GM18868 (cell line): ENCODE results near the gene SEMA4D.
"Not testable (repeated sequence)": the region's sequence is repeated elsewhere in the genome, so short reads cannot be mapped to it uniquely, and the experiment has no call there.

Source experiments
- ATAC-seq: cut with Tn5 transposase; IDR thresholded peaks from one replicate; pipeline ENCODE4 v1.9.1; 2021; ENCODE audit warnings: mild to moderate bottlenecking, moderate library complexity; ENCODE audit not compliant: unreplicated experiment

The SEMA4D gene

DNA sequence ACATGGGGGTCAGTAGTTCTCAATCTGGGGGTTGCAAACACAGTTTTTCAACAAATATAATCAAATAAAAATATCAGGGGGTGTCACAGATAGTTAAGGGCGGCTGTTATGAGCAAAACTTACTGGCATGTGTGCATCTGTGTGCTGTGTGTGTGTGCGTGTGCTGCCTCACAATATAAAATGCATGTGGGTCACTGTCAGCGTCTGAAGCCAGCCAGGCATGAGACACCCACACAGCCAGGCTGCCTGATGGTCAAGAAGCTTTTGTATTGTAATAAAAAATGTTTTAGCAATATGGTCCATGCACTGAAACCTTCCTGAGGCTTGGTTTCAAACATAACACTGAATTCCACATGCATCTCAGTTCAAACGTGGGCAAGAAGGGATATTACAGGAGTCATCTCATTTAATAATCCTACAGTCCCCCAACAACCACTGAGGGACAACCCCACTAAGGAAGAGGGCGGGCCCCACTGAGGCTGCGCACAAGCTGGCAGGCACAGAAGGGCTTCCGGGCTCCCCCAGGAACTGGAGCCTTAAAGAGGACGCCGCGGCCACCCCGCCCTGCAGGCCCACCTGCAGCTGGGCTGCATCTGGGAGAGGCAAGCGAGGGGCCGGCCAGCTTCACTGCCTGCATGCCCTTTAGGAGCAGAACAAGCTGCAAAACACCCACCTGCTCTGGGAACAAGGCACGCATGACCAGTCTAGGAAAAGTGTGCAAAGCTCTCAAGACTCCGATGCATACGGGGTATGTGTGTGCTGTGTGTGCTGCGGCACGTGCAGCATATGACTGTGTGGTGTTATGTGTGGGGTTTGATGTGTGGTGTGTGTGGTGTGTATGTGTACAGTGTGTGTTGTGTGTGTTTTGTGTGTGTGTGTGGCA lies 14.1 kb downstream of the SEMA4D start:
- ATAC-seq = peak; percentile 84

DNA sequence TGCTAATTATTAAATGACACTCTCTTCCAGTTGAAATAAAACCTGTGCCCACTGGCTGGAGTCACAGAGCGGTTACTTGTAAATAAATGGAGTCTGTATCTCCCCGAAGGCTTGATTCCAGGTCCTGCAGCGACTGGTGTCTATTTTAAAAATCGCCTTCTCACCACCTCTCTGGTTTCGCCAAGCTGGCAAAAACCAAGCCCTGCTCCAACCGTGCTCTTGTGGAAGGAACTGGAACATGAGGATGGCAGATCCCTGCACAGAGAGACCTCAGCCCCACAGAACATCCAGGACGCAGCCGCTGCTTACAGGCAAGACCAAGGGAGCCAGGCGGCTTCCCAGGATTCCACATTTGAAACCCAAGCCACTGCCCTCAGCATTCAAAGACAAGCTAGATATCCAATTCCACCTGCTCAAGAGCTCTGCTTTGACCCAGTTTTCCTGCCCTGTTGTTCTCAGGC lies 15.0 kb downstream of the SEMA4D start:
- ATAC-seq = no peak

GRCh38 chr9:89482056-89482851 lies 15.7 kb downstream of the SEMA4D start:
- ATAC-seq = no peak

DNA sequence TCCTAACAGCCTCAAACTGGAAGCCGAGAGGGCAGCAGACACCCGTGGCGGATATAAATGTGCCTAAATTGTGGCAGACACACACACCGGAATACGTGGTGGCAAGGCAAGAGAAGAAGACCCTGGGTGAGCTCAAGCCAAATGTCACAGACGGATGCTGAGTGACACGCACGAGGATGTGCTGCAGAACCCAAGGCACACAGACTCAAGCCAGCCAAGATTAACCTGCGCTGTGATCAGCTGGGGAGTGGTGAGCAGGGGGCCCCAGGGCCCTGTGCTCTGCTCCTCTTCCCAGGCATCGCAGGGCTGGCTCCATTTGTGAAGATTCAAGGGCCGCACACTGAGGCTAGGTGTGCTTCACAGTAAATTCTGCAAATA lies 16.4 kb downstream of the SEMA4D start:
- ATAC-seq = no peak

DNA sequence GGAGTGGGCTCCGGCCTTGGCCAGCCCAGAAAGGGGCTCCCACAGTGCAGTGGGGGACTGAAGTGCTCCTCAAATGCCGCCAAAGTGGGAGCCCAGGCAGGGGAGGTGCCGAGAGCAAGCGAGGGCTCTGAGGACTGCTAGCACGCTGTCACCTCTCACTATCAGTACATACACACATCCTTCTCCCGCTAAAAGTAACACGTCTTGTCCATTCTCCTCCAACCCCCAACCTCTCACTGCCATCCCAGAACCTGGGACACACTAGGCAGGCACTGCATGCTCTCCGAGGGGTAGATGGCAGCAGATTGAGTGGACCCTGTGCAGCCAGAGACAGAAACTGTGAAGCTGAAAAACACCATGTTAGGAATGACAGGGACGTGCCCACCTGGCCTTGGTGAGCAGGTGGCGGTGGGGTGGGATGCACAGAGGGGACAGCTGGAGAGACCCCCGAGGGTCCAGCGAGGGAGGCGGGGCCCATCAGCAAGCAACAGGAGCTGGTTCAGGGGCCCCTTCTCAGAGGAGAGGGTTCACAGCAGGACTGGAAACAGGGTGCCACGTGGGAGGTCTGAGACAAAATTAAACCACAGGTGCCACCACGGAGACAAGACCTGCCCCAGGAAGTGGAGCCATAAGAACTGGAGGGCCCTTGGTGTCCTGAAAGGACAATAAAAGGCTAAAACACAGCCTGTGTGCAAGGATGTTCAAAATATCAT lies 16.9 kb downstream of the SEMA4D start:
- no peak for ATAC-seq

- ATAC-seq = not testable (repeated sequence)
Measured at GRCh38 chr9:89480372-89480771, 17.5 kb downstream of the SEMA4D start.

DNA sequence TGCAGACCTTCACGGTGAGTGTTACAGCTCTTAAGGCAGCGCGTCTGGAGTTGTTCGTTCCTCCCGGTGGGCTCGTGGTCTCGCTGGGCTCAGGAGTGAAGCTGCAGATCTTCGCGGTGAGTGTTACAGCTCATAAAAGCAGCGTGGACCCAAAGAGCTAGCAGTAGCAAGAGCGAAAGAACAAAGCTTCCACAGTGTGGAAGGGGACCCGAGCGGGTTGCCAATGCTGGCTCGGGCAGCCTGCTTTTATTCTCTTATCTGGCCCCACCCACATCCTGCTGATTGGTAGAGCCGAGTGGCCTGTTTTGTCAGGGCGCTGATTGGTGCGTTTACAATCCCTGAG lies 18.3 kb downstream of the SEMA4D start:
- ATAC-seq = not testable (repeated sequence)

DNA sequence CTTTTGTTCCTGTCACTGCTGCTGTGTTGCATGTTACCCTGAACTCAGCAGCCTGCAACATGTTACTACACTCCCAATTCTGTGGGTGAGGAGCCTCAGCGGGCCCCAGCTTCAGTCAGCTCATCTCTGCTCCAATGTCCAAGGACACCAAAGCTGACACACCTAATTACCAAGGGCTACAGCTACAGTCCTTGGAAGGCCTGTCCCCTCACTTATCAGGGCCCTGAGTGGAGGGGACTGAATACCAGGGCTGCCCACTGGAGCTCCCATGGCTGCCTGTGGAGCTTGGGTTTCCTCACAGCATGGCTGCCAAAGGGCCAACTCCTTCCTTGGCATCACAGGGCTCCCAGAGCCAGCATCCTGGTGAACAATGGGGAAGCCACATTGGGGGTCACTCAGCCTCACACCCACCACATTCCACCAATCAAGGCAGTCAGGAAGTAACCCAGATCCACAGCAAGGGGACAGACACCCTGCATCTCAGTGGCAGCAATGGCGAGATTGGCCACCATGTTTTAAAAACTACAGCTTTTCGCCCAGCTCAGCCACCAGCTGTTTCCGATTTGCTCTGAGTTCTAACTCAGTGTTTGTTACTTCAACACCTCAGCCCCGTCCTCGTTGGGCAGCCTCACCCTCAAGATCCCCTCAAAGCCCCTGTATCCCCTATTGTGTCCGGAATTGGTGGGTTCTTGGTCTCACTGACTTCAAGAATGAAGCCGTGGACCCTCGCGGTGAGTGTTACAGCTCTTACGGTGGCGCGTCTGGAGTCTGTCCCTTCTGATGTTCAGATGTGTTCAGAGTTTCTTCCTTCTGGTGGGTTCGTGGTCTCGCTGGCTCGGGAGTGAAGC lies 18.9 kb downstream of the SEMA4D start:
- ATAC-seq = no peak

DNA sequence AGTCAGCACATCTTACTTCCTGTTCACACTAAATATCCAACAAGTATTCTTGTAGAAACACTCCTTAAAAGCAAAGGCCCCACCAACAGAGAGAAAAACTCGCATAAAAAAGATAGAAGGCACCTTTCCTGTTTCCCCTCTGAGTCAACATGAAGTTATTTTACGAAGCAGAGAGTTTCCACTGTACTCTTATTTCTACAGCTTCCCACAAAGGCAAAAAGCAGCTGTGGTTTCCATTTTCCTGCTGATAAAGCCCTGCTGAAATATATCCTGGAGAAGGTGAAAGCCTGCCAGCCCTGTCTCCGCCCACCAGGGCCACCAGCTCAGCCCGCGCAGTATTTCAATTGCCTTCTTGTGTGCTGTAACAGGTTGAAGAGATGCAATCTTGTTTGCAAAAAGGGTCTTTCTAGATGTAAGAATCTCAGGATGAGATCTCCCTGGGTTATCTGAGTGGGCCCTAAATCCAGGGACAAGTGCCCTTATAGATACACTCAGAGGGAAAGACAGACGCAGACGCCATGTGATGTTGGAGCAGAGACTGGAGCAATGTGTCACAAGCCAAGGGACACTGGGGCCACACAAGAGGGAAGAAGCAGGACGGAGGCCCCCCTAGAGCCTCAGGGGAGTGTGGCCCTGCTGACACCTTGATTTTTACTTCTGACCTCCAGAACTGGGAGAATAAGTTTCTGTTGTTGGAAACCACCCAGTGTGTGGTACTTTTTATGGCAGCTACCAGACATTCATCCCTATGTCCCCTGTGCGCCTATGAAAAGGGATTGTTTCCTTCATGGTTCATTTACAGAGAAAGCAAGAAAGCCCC lies 19.9 kb downstream of the SEMA4D start:
- peak; percentile 31 for ATAC-seq

- peak; percentile 77 for ATAC-seq
Measured at GRCh38 chr9:89477384-89477783, 20.5 kb downstream of the SEMA4D start.

- ATAC-seq = no peak
Measured at GRCh38 chr9:89476546-89476945, 21.4 kb downstream of the SEMA4D start.

DNA sequence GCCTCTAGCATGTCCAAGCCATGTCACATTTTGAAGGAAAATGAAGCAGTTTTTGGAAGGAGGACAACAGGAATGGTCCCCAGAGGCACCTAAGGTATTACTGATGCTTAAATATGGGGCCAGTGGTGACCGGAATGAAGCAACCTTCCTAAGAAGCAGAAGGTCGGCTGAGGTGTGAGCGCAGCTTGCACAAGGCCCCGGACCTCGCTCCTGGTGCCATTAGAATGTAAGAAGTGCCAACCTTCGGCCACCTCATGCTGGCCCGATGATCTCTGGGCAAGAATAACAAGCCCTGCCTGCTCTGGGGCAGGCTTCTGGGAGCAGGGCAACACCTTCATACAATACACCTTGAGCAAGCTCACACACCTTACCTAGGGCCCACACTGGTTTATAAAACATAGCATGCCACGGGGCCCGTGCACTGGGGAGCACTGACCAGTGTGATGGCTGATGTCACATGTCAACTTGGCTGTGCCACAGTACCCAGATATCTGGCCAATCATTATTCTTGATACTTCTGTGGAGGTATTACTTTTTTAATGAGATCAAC lies 21.9 kb downstream of the SEMA4D start:
- ATAC-seq = no peak

GRCh38 chr9:89474939-89475338 lies 23.0 kb downstream of the SEMA4D start:
- no peak for ATAC-seq

- ATAC-seq = no peak
Measured at GRCh38 chr9:89473762-89474469, 24.0 kb downstream of the SEMA4D start.

GRCh38 chr9:89471796-89472320 lies 26.1 kb downstream of the SEMA4D start:
- not testable (repeated sequence) for ATAC-seq

GRCh38 chr9:89471390-89471789 lies 26.5 kb downstream of the SEMA4D start:
- ATAC-seq = no peak

GRCh38 chr9:89470224-89470839 lies 27.6 kb downstream of the SEMA4D start:
- no peak for ATAC-seq

DNA sequence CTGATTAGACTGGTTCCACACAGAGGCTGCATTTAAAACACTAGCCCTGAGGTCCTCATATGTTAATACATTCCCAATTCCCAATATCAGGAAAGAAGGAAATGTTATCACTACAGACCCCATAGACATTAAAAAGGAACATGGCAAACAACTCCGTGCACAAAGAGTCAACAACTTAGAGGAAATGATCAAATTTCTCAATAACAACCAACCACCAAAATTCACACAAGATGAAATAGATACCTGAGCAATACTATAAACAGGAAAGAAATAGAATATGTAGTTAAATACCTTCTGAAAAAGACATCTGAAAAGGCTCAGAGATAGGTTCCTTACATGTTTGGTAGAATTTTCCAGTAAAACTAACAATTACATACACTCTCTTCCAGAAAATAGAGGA lies 28.9 kb downstream of the SEMA4D start:
- no peak for ATAC-seq
